Type B pancreatic cell (in vitro differentiated cells): ENCODE results near the gene HCRTR1. TPM values are rescaled to one million over a fixed set of nuclear protein-coding genes. Genes with fewer than 3 reads are reported as not detected.

Source experiments
- DNase-seq: peaks from one replicate; pipeline ENCODE4 v3.0.0; 2021; ENCODE audit warnings: mixed read lengths; ENCODE audit not compliant: unreplicated experiment; ENCODE audit errors: extremely low spot score
- H3K27ac Mint-ChIP-seq: 2 replicates; pipeline ENCODE4 v1.8.0; 2021; ENCODE audit warnings: mild to moderate bottlenecking, mixed read lengths
- H3K27me3 Mint-ChIP-seq: 2 replicates; pipeline ENCODE4 v1.8.0; 2021; ENCODE audit warnings: mixed read lengths
- H3K36me3 Mint-ChIP-seq: 2 replicates; pipeline ENCODE4 v1.8.0; 2021; ENCODE audit warnings: mixed read lengths
- H3K4me1 Mint-ChIP-seq: one replicate; pipeline ENCODE4 v1.8.0; 2021; ENCODE audit warnings: mixed read lengths; ENCODE audit not compliant: unreplicated experiment
- H3K4me3 Mint-ChIP-seq: 2 replicates; pipeline ENCODE4 v1.8.0; 2021; ENCODE audit warnings: mild to moderate bottlenecking, mixed read lengths
- H3K9me3 Mint-ChIP-seq: 2 replicates; pipeline ENCODE4 v1.8.0; 2021; ENCODE audit warnings: mixed read lengths
- total RNA-seq: library from RNA; stranded (reverse); gene quantifications from 2 replicates; pipeline ENCODE4 v1.2.1, GENCODE V29; 2021; ENCODE audit warnings: low replicate concordance
- TF ChIP-seq, protein P1 (sequence below): fragments of 200-600 bp; sonication (generic); conservative IDR thresholded peaks from 2 replicates; pipeline ENCODE4 v1.5.0; 2021; ENCODE audit warnings: antibody characterized with exemption, mild to moderate bottlenecking

HCRTR1 gene
- total RNA-seq, 1 donor from 2014 or later: not detected

DNA sequence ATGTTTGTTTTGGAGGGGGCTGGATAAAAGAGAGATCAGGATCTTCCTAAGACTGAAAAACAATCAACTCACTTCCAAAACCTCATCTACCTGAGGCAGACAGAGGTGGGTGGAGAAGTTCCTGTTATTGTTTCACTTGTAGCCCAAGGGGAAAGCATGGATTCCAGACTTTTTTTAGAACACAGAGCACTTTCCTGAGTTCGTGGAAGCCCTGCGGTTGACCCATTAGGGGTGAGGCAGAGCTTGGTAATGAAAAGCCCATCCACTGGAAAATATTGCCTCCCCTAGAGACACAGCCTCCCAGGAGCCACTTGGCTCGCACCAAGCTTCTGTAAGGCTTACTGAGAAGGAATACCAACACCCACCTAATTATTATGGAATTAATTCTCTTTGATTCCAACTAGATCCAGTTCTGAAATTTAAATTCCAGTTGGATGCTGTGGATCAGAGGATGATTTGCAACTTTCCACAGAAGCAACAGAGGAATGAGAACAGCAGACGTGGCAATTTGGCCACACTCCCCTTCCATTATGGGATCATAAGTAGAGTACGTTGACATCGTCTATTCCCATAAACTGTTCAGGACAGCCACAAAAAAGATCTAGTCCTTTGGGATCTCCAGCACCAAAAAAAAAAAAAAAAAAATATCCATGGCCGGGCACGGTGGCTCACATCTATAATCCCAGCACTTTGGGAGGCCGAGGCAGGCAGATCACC is 31.3 kb downstream of the HCRTR1 start:
- H3K27ac Mint-ChIP-seq: peak overlapping the region; percentile 46
- H3K4me3 Mint-ChIP-seq: no peak overlapping the region
- H3K9me3 Mint-ChIP-seq: peaks cover 3% of the 10 kb centered on the region
- H3K36me3 Mint-ChIP-seq: no peaks in the 10 kb centered on the region
- H3K4me1 Mint-ChIP-seq: peaks cover 27% of the 10 kb centered on the region
- TF ChIP-seq, protein P1, sequence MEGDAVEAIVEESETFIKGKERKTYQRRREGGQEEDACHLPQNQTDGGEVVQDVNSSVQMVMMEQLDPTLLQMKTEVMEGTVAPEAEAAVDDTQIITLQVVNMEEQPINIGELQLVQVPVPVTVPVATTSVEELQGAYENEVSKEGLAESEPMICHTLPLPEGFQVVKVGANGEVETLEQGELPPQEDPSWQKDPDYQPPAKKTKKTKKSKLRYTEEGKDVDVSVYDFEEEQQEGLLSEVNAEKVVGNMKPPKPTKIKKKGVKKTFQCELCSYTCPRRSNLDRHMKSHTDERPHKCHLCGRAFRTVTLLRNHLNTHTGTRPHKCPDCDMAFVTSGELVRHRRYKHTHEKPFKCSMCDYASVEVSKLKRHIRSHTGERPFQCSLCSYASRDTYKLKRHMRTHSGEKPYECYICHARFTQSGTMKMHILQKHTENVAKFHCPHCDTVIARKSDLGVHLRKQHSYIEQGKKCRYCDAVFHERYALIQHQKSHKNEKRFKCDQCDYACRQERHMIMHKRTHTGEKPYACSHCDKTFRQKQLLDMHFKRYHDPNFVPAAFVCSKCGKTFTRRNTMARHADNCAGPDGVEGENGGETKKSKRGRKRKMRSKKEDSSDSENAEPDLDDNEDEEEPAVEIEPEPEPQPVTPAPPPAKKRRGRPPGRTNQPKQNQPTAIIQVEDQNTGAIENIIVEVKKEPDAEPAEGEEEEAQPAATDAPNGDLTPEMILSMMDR: no peak
- DNase-seq: no peak
- no peaks in the 10 kb centered on the region for H3K27me3 Mint-ChIP-seq

DNA sequence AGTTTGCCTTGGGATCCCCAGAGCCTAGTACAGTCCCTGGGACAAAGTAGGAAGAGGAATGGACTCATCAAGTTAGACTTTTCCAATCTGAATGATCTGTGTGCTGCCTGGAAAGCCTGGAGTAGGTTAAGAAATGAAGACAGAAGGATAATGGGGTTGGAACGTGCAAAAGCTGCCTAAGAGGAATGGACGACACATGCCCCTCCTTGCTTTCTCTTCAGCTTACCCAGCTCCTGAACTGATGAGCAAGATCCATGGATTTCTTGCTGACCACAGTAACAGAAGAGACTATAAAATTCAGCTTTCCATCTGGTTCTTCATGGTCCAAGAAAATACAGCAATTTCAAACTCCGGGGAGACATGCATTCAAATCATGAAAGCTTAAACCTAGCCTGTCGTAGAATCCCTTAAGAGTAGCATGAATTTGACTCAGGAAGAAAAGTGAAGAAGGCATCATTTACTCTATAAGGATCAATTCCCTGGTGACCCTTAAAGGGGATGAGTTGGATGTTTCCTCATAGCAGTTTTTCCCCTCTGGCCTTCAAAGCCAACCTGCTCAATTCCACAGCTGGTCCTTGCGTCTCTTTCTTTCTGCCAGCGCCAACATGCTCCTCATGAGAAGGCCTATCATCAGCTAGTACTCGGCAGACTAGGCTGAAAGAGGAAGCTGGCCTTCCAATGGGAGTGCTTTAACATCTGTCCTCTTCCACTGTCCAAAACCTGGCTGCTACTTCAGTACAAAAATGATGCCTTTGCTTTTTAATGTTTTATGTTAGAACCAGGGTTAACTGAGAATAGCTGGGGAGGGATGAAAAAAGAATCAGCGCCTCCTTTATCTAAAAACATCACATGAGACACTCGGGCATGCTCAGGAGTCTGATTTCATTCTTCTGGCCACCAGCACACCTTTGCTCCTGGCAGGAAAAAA is 32.9 kb downstream of the HCRTR1 start:
- Mint-ChIP-seq H3K9me3 (peaks cover 3% of the 10 kb centered on the region), H3K36me3 (no peaks in the 10 kb centered on the region), H3K4me3 (peak overlapping the region; percentile 9), H3K4me1 (peaks cover 18% of the 10 kb centered on the region), H3K27me3 (no peaks in the 10 kb centered on the region), H3K27ac (peak overlapping the region; percentile 87)
- TF ChIP-seq, protein P1: no peak
- DNase-seq: no peak

DNA sequence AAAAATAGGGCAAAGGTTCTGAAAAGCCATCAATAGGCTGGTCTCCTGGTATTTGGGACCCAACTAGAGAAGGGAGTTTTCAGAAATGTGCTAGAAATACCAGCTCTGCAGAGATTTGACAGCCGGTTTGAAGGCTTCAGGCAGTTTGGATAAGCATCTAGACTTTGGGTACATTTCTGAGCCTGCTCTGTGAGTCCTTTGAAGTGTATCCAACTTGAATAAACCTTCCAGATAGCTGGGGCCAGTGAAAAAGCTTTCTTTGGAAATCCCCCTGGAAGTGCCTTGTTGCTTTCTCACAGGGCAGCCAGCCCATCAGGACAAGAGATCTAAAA is 33.6 kb downstream of the HCRTR1 start:
- no peak for DNase-seq
- Mint-ChIP-seq H3K27me3 (no peaks in the 10 kb centered on the region), H3K4me3 (peak overlapping the region; percentile 39), H3K36me3 (no peaks in the 10 kb centered on the region), H3K9me3 (peaks cover 3% of the 10 kb centered on the region), H3K27ac (peak overlapping the region; percentile 87), H3K4me1 (peaks cover 12% of the 10 kb centered on the region)
- TF ChIP-seq, protein P1: no peak

DNA sequence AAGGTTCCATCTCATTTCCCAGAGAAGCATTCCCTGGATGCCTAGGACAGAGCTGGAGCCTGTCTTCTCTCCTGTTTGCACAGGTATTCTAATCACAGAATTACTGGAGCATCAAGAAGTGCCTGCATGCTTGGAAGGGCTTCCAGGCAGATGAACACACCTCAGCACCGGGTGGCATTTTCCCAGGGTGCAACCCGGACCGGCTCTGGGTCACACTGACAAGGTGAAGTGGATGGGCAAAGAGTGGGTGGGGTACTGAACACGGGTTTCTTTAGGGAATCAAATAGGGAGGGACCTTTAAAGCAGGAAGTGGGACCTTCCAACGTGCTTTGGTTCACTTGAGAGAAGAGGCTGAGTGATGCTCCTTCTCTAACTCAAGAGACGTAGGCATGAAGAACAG is 34.3 kb downstream of the HCRTR1 start:
- Mint-ChIP-seq H3K9me3 (peaks cover 3% of the 10 kb centered on the region), H3K4me1 (peaks cover 10% of the 10 kb centered on the region), H3K4me3 (no peak overlapping the region), H3K27ac (no peak overlapping the region), H3K27me3 (no peaks in the 10 kb centered on the region), H3K36me3 (no peaks in the 10 kb centered on the region)
- TF ChIP-seq, protein P1: no peak
- DNase-seq: no peak

DNA sequence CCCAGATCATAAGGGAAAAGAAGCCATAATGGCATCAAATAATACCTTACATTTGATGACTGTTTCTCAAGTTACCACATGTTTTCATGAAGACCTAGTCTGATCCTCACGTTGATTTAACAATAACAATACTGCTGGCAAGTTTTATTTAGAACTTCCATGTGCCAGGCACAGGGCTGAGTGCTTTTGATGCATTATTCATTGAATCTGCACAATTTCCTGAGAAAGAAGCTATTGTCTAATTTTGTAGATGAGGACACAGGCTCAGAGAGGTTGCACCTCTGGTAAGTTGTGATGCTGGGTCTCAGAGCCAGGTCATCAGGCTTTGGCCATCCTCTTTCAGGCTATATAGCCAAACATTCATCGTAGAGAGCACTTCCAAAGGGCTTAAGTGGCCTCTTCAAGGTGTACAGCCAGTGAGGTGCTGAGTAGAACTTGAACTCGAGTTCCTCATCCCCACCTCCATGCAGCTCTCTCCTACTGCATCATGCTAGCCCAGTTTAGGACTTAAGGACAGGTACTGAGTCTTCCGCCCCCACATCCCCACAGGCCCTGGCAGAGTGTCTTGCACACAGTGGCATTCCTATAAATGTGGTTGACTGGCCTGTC is 35.5 kb downstream of the HCRTR1 start:
- TF ChIP-seq, protein P1: no peak
- no peaks in the 10 kb centered on the region for H3K27me3 Mint-ChIP-seq
- H3K9me3 Mint-ChIP-seq: no peaks in the 10 kb centered on the region
- peaks cover 8% of the 10 kb centered on the region for H3K4me1 Mint-ChIP-seq
- DNase-seq: no peak
- H3K27ac Mint-ChIP-seq: no peak overlapping the region
- no peaks in the 10 kb centered on the region for H3K36me3 Mint-ChIP-seq
- H3K4me3 Mint-ChIP-seq: no peak overlapping the region
